PFSK-1 (cell line): ENCODE data around the gene WASHC4.

Source experiments
- FOXP2 ChIP-seq: optimal IDR thresholded peaks from 2 replicates; pipeline ENCODE3; 2011; ENCODE audit warnings: borderline replicate concordance, control low read depth, inconsistent platforms; ENCODE audit not compliant: insufficient read depth; ENCODE audit errors: extremely low read length, extremely low read depth
- POLR2AphosphoS5 ChIP-seq: IDR thresholded peaks from 2 replicates; pipeline ENCODE4 v1.6.1; 2012; ENCODE audit warnings: low read depth, mild to moderate bottlenecking, control low read depth, low read length, moderate library complexity
- SIN3A ChIP-seq: IDR thresholded peaks from 2 replicates; pipeline ENCODE4 v1.6.1; 2012; ENCODE audit warnings: mild to moderate bottlenecking, low read length, moderate library complexity, borderline replicate concordance; ENCODE audit not compliant: insufficient read depth
- TAF1 ChIP-seq: IDR thresholded peaks from 2 replicates; pipeline ENCODE4 v1.6.1; 2012; ENCODE audit warnings: low read length, control low read depth, borderline replicate concordance; ENCODE audit not compliant: insufficient read depth
- TF ChIP-seq, protein P1 (sequence below), 2 experiments: IDR thresholded peaks; 2 replicates each; pipeline versions ENCODE4 v1.6.1 to v1.8.0; 2011 to 2012; ENCODE audit warnings: low read depth in 2 of 2, low read length in 2 of 2, control low read depth in 1 of 2, inconsistent platforms in 1 of 2, mild to moderate bottlenecking in 1 of 2, moderate library complexity in 1 of 2; ENCODE audit not compliant: insufficient read depth in 1 of 2

The WASHC4 gene

DNA sequence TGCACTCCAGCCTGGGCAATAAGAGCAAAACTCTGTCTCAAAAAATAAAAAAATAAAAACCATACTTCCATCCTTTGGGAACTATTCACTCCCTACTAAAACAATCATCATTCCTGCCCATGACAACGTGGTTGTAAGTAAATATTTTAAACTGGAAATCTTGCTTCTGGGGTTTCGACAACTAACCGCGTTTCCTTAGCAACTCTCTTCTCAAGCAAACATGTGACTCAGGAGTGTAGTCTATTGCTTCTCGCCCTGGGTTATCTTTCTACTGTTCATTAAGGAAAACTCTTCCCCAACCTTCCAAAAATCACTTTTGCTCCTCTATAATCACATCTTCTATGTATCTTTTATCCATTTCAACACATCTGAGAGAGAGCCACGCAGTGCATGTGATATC is 106.6 kb downstream of the WASHC4 start:
- TF ChIP-seq POLR2AphosphoS5, result no peak
- no peak for TF ChIP-seq SIN3A
- no peak for TF ChIP-seq FOXP2
- no peak for TF ChIP-seq TAF1
- TF ChIP-seq, protein P1, sequence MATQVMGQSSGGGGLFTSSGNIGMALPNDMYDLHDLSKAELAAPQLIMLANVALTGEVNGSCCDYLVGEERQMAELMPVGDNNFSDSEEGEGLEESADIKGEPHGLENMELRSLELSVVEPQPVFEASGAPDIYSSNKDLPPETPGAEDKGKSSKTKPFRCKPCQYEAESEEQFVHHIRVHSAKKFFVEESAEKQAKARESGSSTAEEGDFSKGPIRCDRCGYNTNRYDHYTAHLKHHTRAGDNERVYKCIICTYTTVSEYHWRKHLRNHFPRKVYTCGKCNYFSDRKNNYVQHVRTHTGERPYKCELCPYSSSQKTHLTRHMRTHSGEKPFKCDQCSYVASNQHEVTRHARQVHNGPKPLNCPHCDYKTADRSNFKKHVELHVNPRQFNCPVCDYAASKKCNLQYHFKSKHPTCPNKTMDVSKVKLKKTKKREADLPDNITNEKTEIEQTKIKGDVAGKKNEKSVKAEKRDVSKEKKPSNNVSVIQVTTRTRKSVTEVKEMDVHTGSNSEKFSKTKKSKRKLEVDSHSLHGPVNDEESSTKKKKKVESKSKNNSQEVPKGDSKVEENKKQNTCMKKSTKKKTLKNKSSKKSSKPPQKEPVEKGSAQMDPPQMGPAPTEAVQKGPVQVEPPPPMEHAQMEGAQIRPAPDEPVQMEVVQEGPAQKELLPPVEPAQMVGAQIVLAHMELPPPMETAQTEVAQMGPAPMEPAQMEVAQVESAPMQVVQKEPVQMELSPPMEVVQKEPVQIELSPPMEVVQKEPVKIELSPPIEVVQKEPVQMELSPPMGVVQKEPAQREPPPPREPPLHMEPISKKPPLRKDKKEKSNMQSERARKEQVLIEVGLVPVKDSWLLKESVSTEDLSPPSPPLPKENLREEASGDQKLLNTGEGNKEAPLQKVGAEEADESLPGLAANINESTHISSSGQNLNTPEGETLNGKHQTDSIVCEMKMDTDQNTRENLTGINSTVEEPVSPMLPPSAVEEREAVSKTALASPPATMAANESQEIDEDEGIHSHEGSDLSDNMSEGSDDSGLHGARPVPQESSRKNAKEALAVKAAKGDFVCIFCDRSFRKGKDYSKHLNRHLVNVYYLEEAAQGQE (IDR thresholded peaks at IDR 0.05; ENCODE audit: insufficient read depth in 1 of 2, low read depth in 2 of 2, low read length in 2 of 2), result no peak

DNA sequence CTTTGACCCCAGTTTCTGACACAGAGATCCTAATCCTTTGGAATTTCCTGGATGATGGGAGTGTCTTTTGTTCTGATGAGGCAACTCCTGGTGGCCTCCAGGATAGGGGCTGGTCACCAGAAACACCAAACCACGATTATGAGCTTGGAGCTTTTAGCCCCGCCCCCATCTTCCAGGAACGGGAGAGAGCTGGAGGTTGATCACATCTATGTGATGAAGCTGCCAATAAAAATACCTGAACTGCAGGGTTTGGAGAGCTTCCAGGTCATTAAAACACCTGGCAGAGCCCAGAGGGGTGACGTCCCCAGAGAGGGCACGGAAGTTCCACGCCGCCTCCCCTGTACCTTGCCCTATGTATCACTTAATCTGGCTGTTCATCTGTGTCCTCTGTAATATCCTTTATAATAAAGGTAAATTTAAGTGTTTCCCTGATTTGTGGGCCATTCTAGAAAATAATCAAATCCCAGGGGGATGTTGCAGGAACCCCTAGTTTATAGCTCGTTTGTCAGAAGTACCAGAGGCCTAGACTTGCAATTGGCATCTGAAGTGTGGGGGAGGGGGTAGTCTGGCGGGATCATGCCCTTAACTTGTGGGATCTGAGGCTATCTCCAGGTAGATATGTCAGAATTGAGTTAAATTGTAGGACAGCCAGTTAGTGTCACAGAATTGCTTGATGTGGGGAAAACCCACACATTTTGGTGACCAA is 107.3 kb downstream of the WASHC4 start:
- TF ChIP-seq TAF1 (no peak), SIN3A (no peak), POLR2AphosphoS5 (no peak), FOXP2 (no peak)
- TF ChIP-seq, protein P1 (IDR thresholded peaks at IDR 0.05; ENCODE audit: insufficient read depth in 1 of 2, low read depth in 2 of 2, low read length in 2 of 2), result no peak

DNA sequence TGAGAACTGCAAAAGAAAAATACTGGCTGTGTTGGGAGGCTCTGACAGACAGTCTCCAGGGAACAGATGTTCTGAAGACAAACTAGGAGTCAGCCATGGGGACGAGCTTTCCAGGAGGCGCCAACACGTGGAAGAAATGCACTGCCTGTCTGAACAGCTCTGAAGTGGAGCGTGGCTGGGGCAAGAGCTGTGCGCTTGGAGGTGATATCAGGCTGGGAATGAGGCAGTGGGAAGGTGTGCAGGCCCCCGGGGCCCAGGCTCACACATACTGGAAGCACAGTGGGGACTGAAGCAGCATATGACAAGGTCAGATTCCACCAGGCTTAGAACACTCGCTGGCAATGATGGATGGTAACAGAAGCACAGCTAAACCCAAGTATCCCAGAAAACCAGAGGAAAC is 110.9 kb downstream of the WASHC4 start:
- TF ChIP-seq, protein P1 (IDR thresholded peaks at IDR 0.05; ENCODE audit: insufficient read depth in 1 of 2, low read depth in 2 of 2, low read length in 2 of 2), result no peak
- TF ChIP-seq TAF1, result no peak
- TF ChIP-seq POLR2AphosphoS5, result no peak
